ENCODE data around the gene GPLD1. TPM values are rescaled to one million over a fixed set of nuclear protein-coding genes. Genes with fewer than 3 reads are reported as not detected.

The GPLD1 gene
- total RNA-seq, 4 donors from 2014 or later = 0.27 to 1.9 (median 0.64) TPM

DNA sequence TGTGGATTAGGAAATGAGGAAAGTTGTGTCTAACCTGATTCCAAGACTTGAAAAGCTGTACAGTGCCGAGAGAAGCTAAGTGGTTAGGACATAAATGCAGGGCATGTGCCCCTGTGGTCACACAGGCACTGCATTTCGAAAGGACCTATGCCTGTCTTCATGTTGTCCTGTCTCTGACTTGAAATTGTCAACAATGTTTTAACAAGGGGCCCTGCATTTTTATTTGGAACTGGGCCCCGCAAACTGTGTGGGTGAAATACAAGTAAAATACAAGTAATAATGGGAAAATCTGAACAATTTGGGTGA, 47.8 kb downstream of the GPLD1 start:
- DNase-seq = no peak
- no peak overlapping the region for H3K27ac ChIP-seq
- TF ChIP-seq, protein P1, sequence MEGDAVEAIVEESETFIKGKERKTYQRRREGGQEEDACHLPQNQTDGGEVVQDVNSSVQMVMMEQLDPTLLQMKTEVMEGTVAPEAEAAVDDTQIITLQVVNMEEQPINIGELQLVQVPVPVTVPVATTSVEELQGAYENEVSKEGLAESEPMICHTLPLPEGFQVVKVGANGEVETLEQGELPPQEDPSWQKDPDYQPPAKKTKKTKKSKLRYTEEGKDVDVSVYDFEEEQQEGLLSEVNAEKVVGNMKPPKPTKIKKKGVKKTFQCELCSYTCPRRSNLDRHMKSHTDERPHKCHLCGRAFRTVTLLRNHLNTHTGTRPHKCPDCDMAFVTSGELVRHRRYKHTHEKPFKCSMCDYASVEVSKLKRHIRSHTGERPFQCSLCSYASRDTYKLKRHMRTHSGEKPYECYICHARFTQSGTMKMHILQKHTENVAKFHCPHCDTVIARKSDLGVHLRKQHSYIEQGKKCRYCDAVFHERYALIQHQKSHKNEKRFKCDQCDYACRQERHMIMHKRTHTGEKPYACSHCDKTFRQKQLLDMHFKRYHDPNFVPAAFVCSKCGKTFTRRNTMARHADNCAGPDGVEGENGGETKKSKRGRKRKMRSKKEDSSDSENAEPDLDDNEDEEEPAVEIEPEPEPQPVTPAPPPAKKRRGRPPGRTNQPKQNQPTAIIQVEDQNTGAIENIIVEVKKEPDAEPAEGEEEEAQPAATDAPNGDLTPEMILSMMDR (IDR thresholded peaks at IDR 0.05) = no peak
- TF ChIP-seq POLR2A (IDR thresholded peaks at IDR 0.05) = no peak
- intact Hi-C loops (cut with DNase I) = no loop called here
- H3K4me3 ChIP-seq = no peak overlapping the region
- WGBS, 2 donors = 67 to 78% methylated on average over 3 of the region's 3 CpGs
- no peaks in the 10 kb centered on the region for H3K9me3 ChIP-seq
- peaks cover 0 to 8% (median 0%) of the 10 kb centered on the region in 3 donors for H3K36me3 ChIP-seq
- H3K27me3 ChIP-seq = no peaks in the 10 kb centered on the region
- peaks cover 0 to 6% (median 0%) of the 10 kb centered on the region in 3 donors for H3K4me1 ChIP-seq

DNA sequence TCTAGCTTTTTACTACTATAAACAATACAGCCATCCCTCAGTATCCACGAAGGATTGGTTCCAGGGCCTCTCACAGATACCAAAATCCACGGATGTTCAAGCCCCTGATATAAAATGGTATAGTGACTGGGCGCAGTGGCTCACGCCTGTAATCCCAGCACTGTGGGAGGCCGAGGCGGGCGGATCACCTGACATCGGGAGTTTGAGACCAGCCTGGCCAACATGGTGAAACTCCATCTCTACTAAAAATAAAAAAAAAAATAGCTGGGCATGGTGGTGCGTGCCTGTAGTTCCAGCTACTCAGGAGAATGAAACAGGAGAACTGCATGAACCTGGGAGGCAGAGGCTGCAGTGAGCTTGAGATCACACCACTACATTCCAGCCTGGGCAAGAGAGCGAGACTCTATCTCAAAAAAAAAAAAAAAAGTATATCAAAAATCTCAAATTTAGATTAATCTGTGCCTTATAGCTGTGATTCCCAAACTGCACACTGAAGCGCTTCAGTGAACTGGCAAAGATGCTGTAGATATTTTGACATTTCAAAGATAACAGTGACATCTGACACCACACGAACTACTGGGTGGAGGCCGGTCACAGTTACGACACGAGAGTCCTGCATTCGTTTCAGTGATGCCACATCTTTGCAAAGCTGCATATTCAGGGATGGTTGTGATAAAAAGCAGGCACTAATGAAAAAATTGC, 48.3 kb downstream of the GPLD1 start:
- WGBS, 2 donors = 78% methylated on average over 16 of the region's 16 CpGs
- Histone ChIP-seq H3K27me3 (no peaks in the 10 kb centered on the region), H3K9me3 (no peaks in the 10 kb centered on the region), H3K27ac (no peak overlapping the region), H3K4me3 (no peak overlapping the region), H3K36me3 (peaks cover 0 to 8% (median 0%) of the 10 kb centered on the region in 3 donors), H3K4me1 (peaks cover 0 to 6% (median 0%) of the 10 kb centered on the region in 3 donors)
- intact Hi-C loops (cut with DNase I) = no loop called here
- DNase-seq = no peak
- TF ChIP-seq, protein P1 (IDR thresholded peaks at IDR 0.05) = no peak
- no peak for TF ChIP-seq POLR2A (IDR thresholded peaks at IDR 0.05)

DNA sequence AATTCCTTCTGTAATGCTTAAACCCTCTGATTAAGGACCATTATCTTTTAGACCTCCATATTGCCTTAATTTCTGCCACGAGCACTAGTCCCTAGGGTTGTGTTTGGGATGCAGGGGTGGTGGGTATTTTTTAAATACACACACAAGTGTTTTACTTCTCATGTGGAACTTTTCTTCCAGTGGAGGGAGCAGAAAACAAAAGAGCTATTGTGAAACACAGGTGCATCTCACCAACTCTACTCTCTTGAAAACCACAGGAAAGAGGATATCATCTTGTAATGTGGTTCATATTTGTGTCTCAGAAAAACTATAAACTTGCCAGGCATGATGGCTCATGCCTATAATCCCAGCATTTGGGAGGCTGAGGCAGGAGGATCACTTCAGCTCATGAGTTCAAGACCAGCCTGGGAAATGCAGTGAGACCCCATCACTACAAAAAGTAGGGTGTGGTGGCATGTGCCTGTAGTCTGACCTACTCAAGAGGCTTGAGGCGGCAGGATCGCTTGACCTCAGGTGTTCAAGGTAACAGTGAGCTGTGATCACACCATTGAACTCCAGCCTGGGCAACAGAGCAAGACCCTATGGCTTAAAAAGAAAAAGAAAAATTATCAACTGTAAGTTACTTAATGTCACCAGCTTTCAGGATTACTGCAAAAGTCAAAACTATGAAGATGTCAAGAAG, 49.4 kb downstream of the GPLD1 start:
- no peaks in the 10 kb centered on the region for H3K9me3 ChIP-seq
- WGBS, 2 donors = 87 to 90% methylated on average over 3 of the region's 3 CpGs
- DNase-seq = no peak
- no peak overlapping the region for H3K4me3 ChIP-seq
- TF ChIP-seq, protein P1 (IDR thresholded peaks at IDR 0.05) = no peak
- TF ChIP-seq POLR2A (IDR thresholded peaks at IDR 0.05) = no peak
- peaks cover 0 to 6% (median 0%) of the 10 kb centered on the region in 3 donors for H3K4me1 ChIP-seq
- intact Hi-C loops (cut with DNase I) = no loop called here
- H3K36me3 ChIP-seq = peaks cover 0 to 8% (median 0%) of the 10 kb centered on the region in 3 donors
- H3K27ac ChIP-seq = no peak overlapping the region
- no peaks in the 10 kb centered on the region for H3K27me3 ChIP-seq

DNA sequence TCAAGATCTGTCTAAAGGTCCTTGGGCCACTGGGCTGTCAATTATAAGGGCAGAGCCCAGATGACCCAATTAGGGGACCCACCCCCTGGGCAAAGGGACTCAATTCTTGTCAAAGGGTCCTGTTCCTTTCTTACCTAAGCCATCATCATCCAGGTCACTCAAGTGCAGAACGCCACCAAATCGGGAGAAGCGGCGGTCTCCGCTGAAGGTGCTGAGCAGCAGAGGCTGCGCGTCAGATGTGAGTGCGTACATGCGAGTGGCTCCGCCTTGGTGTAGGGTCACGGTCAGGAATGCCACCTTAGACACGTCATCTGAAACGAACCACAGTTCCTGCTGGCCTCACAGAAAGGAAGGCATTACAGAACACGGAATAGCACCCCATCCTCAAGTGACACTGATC, 52.4 kb downstream of the GPLD1 start:
- 68 to 100% methylated on average over 2 to 3 of the region's 14 CpGs for WGBS, 2 donors

DNA sequence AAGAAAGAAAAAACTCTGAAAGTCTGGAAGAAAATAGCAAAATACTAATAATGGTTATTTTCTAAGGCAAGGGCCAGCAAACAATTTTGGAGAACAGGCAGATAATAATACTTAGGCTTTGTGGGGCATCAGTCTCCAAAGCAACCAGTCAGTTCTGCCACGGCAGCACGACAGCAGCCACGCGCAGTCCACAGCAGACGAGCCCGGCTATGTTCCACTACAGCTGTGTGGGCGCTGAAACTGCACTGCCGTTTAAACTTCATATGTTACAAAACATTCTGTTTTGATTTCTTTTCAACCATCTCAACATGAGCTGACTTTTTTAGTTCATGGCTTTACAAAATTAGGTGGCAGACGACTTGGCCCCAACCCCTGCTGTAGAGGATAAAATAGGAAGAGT, 56.8 kb downstream of the GPLD1 start:
- TF ChIP-seq, protein P1 (IDR thresholded peaks at IDR 0.05) = no peak
- TF ChIP-seq POLR2A (IDR thresholded peaks at IDR 0.05) = no peak
- Histone ChIP-seq H3K4me3 (no peak overlapping the region), H3K27me3 (no peaks in the 10 kb centered on the region), H3K4me1 (no peaks in the 10 kb centered on the region), H3K36me3 (peaks cover 0 to 8% (median 0%) of the 10 kb centered on the region in 3 donors), H3K27ac (no peak overlapping the region), H3K9me3 (no peaks in the 10 kb centered on the region)
- WGBS, 2 donors = 90 to 94% methylated on average over 9 of the region's 9 CpGs
- intact Hi-C loops (cut with DNase I) = no loop called here
- no peak for DNase-seq

More for the DNA sequence above, 52.4 kb downstream of the GPLD1 start:
- intact Hi-C loops (cut with DNase I) = no loop called here
- H3K27ac ChIP-seq = no peak overlapping the region
- no peaks in the 10 kb centered on the region for H3K9me3 ChIP-seq
- H3K4me1 ChIP-seq = no peaks in the 10 kb centered on the region
- no peak for TF ChIP-seq POLR2A (IDR thresholded peaks at IDR 0.05)
- TF ChIP-seq, protein P1 (IDR thresholded peaks at IDR 0.05) = no peak
- H3K4me3 ChIP-seq = no peak overlapping the region
- no peak for DNase-seq
- no peaks in the 10 kb centered on the region for H3K27me3 ChIP-seq
- H3K36me3 ChIP-seq = peaks cover 0 to 8% (median 0%) of the 10 kb centered on the region in 3 donors
